ENCODE measurements around the gene AMBN. TPM values are rescaled to one million over a fixed set of nuclear protein-coding genes. Genes with fewer than 3 reads are reported as not detected.

Gene AMBN
- polyA plus RNA-seq, 3 donors = not detected

GRCh38 chr4:70629469-70630090 is 37.5 kb downstream of the AMBN start:
- Histone ChIP-seq H3K4me3 (replicated peaks in 1 of 3; ENCODE audit: low read depth in 2 of 3, low read length in 3 of 3) (no peak overlapping the region), H3K79me2 (ENCODE audit: insufficient read depth, low read length) (no peaks in the 10 kb centered on the region), H3K36me3 (replicated peaks in 1 of 2; ENCODE audit: control insufficient read depth in 1 of 2, insufficient read depth in 2 of 2, low read length in 2 of 2) (no peaks in the 10 kb centered on the region), H3K4me1 (ENCODE audit: control insufficient read depth in 1 of 2, insufficient read depth in 2 of 2, low read length in 2 of 2) (no peaks in the 10 kb centered on the region), H2AFZ (ENCODE audit: insufficient read depth, low read depth, low read length, poor library complexity, severe bottlenecking) (no peak overlapping the region), H3K9ac (ENCODE audit: insufficient read depth, low read length, poor library complexity, severe bottlenecking) (no peak overlapping the region), H4K20me1 (ENCODE audit: insufficient read depth, low read length) (no peaks in the 10 kb centered on the region), H3K27me3 (ENCODE audit: control insufficient read depth in 2 of 2, insufficient read depth in 2 of 2, low read length in 2 of 2) (no peaks in the 10 kb centered on the region), H3K27ac (ENCODE audit: low read depth in 1 of 2, low read length in 2 of 2) (no peak overlapping the region), H3K9me3 (replicated peaks in 1 of 2; ENCODE audit: control insufficient read depth in 1 of 2, insufficient read depth in 1 of 2, low read length in 2 of 2) (no peaks in the 10 kb centered on the region), H3K4me2 (replicated peaks; ENCODE audit: extremely low read depth, low read length, poor library complexity, severe bottlenecking) (no peak overlapping the region)
- WGBS (ENCODE audit: insufficient coverage) = no CpG with 5 or more reads among the region's 1 CpG
- no peaks in the 10 kb centered on the region for H3K36me3 Mint-ChIP-seq
- no peaks in the 10 kb centered on the region for H3K4me1 Mint-ChIP-seq
- intact Hi-C loops (cut with micrococcal nuclease) = no loop called here
- H3K9me3 Mint-ChIP-seq = peaks cover 0 to 2% (median 0%) of the 10 kb centered on the region in 7 donors
- no peak for DNase-seq
- peaks cover 0 to 3% (median 0%) of the 10 kb centered on the region in 3 donors for H3K27me3 Mint-ChIP-seq (ENCODE audit: low read depth in 3 of 3)
- no peak overlapping the region for H3K4me3 Mint-ChIP-seq
- no peak for TF ChIP-seq CTCF (IDR thresholded peaks at IDR 0.05)
- H3K27ac Mint-ChIP-seq = no peak overlapping the region

- no peak overlapping the region for H3K4me3 Mint-ChIP-seq
- H3K79me2 ChIP-seq (ENCODE audit: insufficient read depth, low read length) = no peaks in the 10 kb centered on the region
- WGBS (ENCODE audit: insufficient coverage) = no CpG with 5 or more reads among the region's 3 CpGs
- no peaks in the 10 kb centered on the region for H3K27me3 ChIP-seq (ENCODE audit: control insufficient read depth in 2 of 2, insufficient read depth in 2 of 2, low read length in 2 of 2)
- no peak overlapping the region for H3K4me3 ChIP-seq (replicated peaks in 1 of 3; ENCODE audit: low read depth in 2 of 3, low read length in 3 of 3)
- H3K9me3 Mint-ChIP-seq = peaks cover 0 to 2% (median 0%) of the 10 kb centered on the region in 7 donors
- H3K4me1 Mint-ChIP-seq = no peaks in the 10 kb centered on the region
- intact Hi-C loops (cut with micrococcal nuclease) = no loop called here
- H3K27me3 Mint-ChIP-seq (ENCODE audit: low read depth in 3 of 3) = peaks cover 0 to 3% (median 0%) of the 10 kb centered on the region in 3 donors
- no peak overlapping the region for H3K9ac ChIP-seq (ENCODE audit: insufficient read depth, low read length, poor library complexity, severe bottlenecking)
- no peaks in the 10 kb centered on the region for H4K20me1 ChIP-seq (ENCODE audit: insufficient read depth, low read length)
- DNase-seq = no peak
- H3K36me3 ChIP-seq (replicated peaks in 1 of 2; ENCODE audit: control insufficient read depth in 1 of 2, insufficient read depth in 2 of 2, low read length in 2 of 2) = no peaks in the 10 kb centered on the region
- no peak overlapping the region for H3K4me2 ChIP-seq (replicated peaks; ENCODE audit: extremely low read depth, low read length, poor library complexity, severe bottlenecking)
- no peaks in the 10 kb centered on the region for H3K9me3 ChIP-seq (replicated peaks in 1 of 2; ENCODE audit: control insufficient read depth in 1 of 2, insufficient read depth in 1 of 2, low read length in 2 of 2)
- no peaks in the 10 kb centered on the region for H3K36me3 Mint-ChIP-seq
- no peak overlapping the region for H3K27ac Mint-ChIP-seq
- no peak overlapping the region for H3K27ac ChIP-seq (ENCODE audit: low read depth in 1 of 2, low read length in 2 of 2)
- no peak overlapping the region for H2AFZ ChIP-seq (ENCODE audit: insufficient read depth, low read depth, low read length, poor library complexity, severe bottlenecking)
- H3K4me1 ChIP-seq (ENCODE audit: control insufficient read depth in 1 of 2, insufficient read depth in 2 of 2, low read length in 2 of 2) = no peaks in the 10 kb centered on the region
- TF ChIP-seq CTCF (IDR thresholded peaks at IDR 0.05) = no peak
These were observed 38.1 kb downstream of the AMBN start for GRCh38 chr4:70630162-70630561.

Measured in CD14-positive monocyte (primary cell).